SK-N-MC (cell line): ENCODE measurements around the gene GABBR2.
"Not testable (repeated sequence)": the region's sequence is repeated elsewhere in the genome, so short reads cannot be mapped to it uniquely, and the experiment has no call there.

Experiments used
- DNase-seq: peaks from one replicate; pipeline ENCODE4 v3.0.0-alpha.2; 2011; ENCODE audit warnings: low read depth, low spot score
- H3K27ac ChIP-seq: fragments of 200-600 bp; sonication (generic); 2 replicates; pipeline ENCODE4 v1.5.1; 2016; ENCODE audit warnings: mixed run types
- H3K36me3 ChIP-seq: fragments of 200-600 bp; sonication (generic); 2 replicates; pipeline ENCODE4 v1.6.1; 2017; ENCODE audit warnings: antibody characterized with exemption, low read length, mixed read lengths; ENCODE audit not compliant: insufficient read depth
- H3K4me3 ChIP-seq: fragments of 200-600 bp; sonication (generic); 2 replicates; pipeline ENCODE4 v1.5.1; 2016
- H3K9ac ChIP-seq: fragments of 200-600 bp; sonication (generic); 2 replicates; pipeline ENCODE4 v1.8.0; 2017; ENCODE audit warnings: mixed run types, mixed read lengths; ENCODE audit not compliant: insufficient read length
- H3K9me3 ChIP-seq: fragments of 200-600 bp; sonication (generic); 2 replicates; pipeline ENCODE4 v1.6.1; 2017; ENCODE audit warnings: low read depth, mild to moderate bottlenecking, antibody characterized with exemption, low read length, moderate library complexity, mixed read lengths
- EZH2 ChIP-seq: fragments of 200-600 bp; sonication (generic); IDR thresholded peaks from one replicate; pipeline ENCODE4 v1.6.1; 2017; ENCODE audit warnings: antibody characterized with exemption
- FOXP2 ChIP-seq: optimal IDR thresholded peaks from 2 replicates; pipeline ENCODE3; 2011; ENCODE audit warnings: mild to moderate bottlenecking, moderate library complexity; ENCODE audit not compliant: insufficient read depth; ENCODE audit errors: extremely low read length, control extremely low read depth
- POLR2AphosphoS5 ChIP-seq: IDR thresholded peaks from 2 replicates; pipeline ENCODE4 v1.6.1; 2012; ENCODE audit warnings: mild to moderate bottlenecking, low read depth, low read length, borderline replicate concordance

GABBR2 gene

GRCh38 chr9:98656511-98656910 lies 52.2 kb downstream of the GABBR2 start:
- no peaks in the 10 kb centered on the region for H3K9me3 ChIP-seq
- TF ChIP-seq FOXP2 = no peak
- no peak for TF ChIP-seq POLR2AphosphoS5
- no peak for TF ChIP-seq EZH2
- no peak for DNase-seq
- no peak overlapping the region for H3K27ac ChIP-seq
- no peaks in the 10 kb centered on the region for H3K36me3 ChIP-seq
- no peak overlapping the region for H3K4me3 ChIP-seq
- no peak overlapping the region for H3K9ac ChIP-seq

- H3K9me3 ChIP-seq, H3K36me3 ChIP-seq, H3K4me3 ChIP-seq, H3K27ac ChIP-seq, H3K9ac ChIP-seq, DNase-seq: not testable (repeated sequence)
Measured at GRCh38 chr9:98655428-98655827, 53.3 kb downstream of the GABBR2 start.

- Histone ChIP-seq H3K9ac (no peak overlapping the region), H3K36me3 (no peaks in the 10 kb centered on the region), H3K27ac (no peak overlapping the region), H3K4me3 (no peak overlapping the region), H3K9me3 (no peaks in the 10 kb centered on the region)
- no peak for DNase-seq
- no peak for TF ChIP-seq POLR2AphosphoS5
- TF ChIP-seq FOXP2 = no peak
- no peak for TF ChIP-seq EZH2
Measured at GRCh38 chr9:98654247-98654646, 54.5 kb downstream of the GABBR2 start.

GRCh38 chr9:98652741-98653140 lies 56.0 kb downstream of the GABBR2 start:
- TF ChIP-seq EZH2 = no peak
- TF ChIP-seq POLR2AphosphoS5 = no peak
- TF ChIP-seq FOXP2 = no peak
- no peak overlapping the region for H3K4me3 ChIP-seq
- H3K36me3 ChIP-seq = no peaks in the 10 kb centered on the region
- no peak overlapping the region for H3K9ac ChIP-seq
- no peak overlapping the region for H3K27ac ChIP-seq
- DNase-seq = no peak
- no peaks in the 10 kb centered on the region for H3K9me3 ChIP-seq

GRCh38 chr9:98652302-98652701 lies 56.4 kb downstream of the GABBR2 start:
- H3K27ac ChIP-seq = no peak overlapping the region
- DNase-seq = no peak
- TF ChIP-seq FOXP2 = no peak
- no peak for TF ChIP-seq EZH2
- TF ChIP-seq POLR2AphosphoS5 = no peak
- H3K36me3 ChIP-seq = no peaks in the 10 kb centered on the region
- H3K4me3 ChIP-seq = no peak overlapping the region
- no peaks in the 10 kb centered on the region for H3K9me3 ChIP-seq
- H3K9ac ChIP-seq = no peak overlapping the region

- TF ChIP-seq FOXP2 (no peak), EZH2 (no peak), POLR2AphosphoS5 (no peak)
- no peak for DNase-seq
- Histone ChIP-seq H3K9ac (no peak overlapping the region), H3K36me3 (no peaks in the 10 kb centered on the region), H3K27ac (no peak overlapping the region), H3K4me3 (no peak overlapping the region), H3K9me3 (no peaks in the 10 kb centered on the region)
Measured at GRCh38 chr9:98647236-98647635, 61.5 kb downstream of the GABBR2 start.

GRCh38 chr9:98644011-98644410 lies 64.7 kb downstream of the GABBR2 start:
- no peaks in the 10 kb centered on the region for H3K9me3 ChIP-seq
- no peak for DNase-seq
- TF ChIP-seq EZH2 = no peak
- TF ChIP-seq FOXP2 = no peak
- no peak for TF ChIP-seq POLR2AphosphoS5
- H3K36me3 ChIP-seq = no peaks in the 10 kb centered on the region
- H3K9ac ChIP-seq = no peak overlapping the region
- no peak overlapping the region for H3K27ac ChIP-seq
- no peak overlapping the region for H3K4me3 ChIP-seq

GRCh38 chr9:98642661-98643312 lies 65.9 kb downstream of the GABBR2 start:
- no peak overlapping the region for H3K27ac ChIP-seq
- H3K4me3 ChIP-seq = no peak overlapping the region
- H3K9ac ChIP-seq = no peak overlapping the region
- H3K36me3 ChIP-seq = no peaks in the 10 kb centered on the region
- TF ChIP-seq FOXP2 (no peak), POLR2AphosphoS5 (no peak), EZH2 (no peak)
- no peak for DNase-seq
- no peaks in the 10 kb centered on the region for H3K9me3 ChIP-seq

GRCh38 chr9:98641695-98642094 lies 67.0 kb downstream of the GABBR2 start:
- H3K9ac ChIP-seq = no peak overlapping the region
- H3K27ac ChIP-seq = no peak overlapping the region
- H3K4me3 ChIP-seq = no peak overlapping the region
- H3K9me3 ChIP-seq = no peaks in the 10 kb centered on the region
- H3K36me3 ChIP-seq = no peaks in the 10 kb centered on the region
- DNase-seq = no peak
- TF ChIP-seq FOXP2 (no peak), EZH2 (no peak), POLR2AphosphoS5 (no peak)

GRCh38 chr9:98640394-98640793 lies 68.3 kb downstream of the GABBR2 start:
- DNase-seq = no peak
- TF ChIP-seq EZH2 (no peak), FOXP2 (no peak)
- Histone ChIP-seq H3K4me3 (no peak overlapping the region), H3K9me3 (no peaks in the 10 kb centered on the region), H3K9ac (no peak overlapping the region), H3K36me3 (no peaks in the 10 kb centered on the region), H3K27ac (no peak overlapping the region)
